HG03045 (cell line): ENCODE results near the gene DPEP1.
"Not testable (repeated sequence)": the region's sequence is repeated elsewhere in the genome, so short reads cannot be mapped to it uniquely, and the experiment has no call there.

Experiments used
- ATAC-seq: cut with Tn5 transposase; IDR thresholded peaks from one replicate; pipeline ENCODE4 v1.9.1; 2021; ENCODE audit warnings: mild to moderate bottlenecking, moderate library complexity; ENCODE audit not compliant: unreplicated experiment

The DPEP1 gene

DNA sequence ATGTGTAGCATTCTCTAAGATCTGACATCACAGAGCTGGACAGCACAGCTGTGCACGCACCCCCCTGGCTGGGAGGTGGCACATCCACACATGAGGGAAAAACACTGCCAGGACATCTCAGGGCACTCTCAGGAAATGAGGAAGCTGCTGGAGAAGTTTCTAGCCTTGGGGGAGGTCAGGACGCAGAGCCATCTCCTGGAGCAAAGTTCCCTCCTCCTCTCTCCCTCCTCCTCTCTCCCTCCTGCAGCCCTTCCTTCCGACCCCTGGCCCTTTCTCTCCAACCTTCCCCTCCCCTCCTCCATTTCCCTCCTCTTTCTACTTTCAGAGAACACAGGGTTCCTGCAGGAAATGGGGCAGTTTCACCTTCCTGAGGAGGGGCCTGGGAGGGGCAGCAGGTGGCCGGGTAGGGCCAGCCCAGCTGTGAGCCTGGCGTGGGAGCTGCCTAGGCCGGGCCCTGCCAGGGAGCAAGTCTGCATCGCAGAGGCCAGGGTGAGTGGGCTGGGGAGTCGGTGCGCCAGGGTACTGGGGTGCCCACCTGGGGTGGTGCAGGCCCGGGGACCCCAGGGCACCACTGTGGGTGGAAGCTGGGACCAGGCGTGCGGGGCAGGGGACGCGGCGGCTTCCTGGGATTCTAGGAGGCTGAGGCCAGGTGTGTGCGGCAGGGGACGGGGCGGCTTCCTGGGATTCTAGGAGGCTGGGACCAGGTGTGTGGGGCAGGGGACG is at the start of gene DPEP1:
Gene DPEP1, plus strand, starts transcription at position 412 of the 723 bp plus-strand sequence. CDS start 16,769 bp downstream, outside the sequence.
- no peak for ATAC-seq

DNA sequence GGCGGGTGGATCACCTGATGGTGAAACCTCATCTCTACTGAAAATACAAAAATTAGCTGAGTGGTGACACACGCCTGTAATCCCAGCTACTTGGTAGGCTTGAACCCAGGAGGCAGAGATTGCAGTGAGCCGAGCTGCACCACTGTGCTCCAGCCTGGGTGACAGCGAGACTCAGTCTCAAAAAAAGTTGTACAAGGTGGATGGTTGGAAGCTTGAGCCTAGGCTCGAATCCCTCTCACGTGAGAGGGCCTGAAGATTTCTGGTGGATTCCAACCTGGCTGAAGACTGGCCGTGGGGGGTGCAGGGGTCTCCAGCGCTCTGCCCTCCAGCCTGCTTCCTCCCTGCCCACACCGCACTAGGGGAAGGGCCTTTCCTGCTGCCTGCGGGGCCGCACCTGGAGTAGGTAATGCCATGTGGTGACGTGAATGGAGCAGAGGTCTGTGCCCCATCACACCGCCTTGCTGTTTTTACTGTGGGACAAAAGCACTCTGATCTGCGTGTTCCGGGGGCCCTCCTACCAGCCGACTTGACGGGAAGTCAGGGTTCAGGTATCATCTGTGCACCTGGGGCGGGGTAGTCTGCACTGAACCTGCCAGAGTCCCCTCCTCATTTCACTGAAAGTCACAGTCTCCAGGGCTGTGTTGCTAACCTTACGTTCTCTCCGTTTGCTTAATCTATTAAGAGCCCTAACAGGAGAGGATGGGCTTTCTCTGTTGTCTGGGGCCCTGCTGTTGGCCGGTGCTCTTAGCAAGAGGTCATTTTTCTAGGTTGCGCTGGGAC is 48.8 kb upstream of the DPEP1 start:
- ATAC-seq = no peak

DNA sequence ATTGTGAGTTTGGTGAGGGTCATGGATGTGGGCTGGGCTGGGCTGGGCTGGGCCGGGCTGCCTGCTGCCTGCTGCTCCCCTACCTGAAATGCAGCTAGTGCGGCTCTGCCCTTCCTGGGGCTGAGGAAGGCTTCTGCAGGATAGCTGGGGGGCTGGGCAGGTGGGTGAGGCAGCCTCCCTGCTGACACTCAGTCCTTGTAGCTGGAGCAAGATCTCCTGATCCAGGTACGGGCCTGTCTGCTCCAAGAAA is 48.3 kb upstream of the DPEP1 start:
- no peak for ATAC-seq

DNA sequence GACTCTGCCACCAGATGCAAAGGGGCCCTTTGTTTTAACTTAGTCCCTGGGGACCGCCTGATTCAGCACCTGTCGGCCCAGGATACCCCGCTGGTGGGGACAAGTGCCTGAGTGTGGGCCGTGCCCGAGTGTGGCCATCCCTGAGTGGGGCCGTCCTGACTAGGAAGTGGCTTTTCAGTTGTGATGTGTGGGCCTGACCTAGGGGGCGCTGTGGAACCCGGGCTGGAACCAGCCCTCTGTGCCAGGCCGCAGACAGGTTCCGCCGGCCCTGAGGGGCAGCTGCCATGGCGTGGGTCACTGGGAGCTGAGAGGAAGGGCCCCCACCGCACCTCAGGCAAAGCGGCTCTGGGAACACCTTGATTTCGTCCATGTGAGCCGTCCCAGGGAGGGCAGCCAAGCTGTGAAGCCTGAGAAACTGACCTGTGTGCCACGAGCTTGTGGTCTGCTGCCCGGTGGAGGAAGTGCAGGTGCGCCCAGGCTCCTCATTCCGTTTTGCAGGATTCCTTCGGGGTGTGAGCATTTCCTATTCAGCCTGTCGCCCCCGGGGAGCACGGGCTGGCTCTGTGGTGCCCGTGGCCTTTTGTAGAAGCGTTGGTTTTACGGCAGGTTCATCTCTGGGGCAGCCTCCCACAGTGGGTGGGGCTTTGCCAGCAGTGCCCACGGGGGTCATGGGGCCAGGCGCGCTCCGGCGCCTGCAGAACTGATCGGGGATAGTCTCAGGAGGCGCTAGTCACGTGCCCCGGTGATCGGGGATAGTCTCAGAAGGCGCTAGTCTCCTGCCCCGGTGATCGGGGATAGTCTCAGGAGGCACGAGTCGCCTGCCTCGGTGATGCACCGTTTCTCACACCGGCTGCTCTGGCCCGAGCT is 47.7 kb upstream of the DPEP1 start:
- no peak for ATAC-seq

DNA sequence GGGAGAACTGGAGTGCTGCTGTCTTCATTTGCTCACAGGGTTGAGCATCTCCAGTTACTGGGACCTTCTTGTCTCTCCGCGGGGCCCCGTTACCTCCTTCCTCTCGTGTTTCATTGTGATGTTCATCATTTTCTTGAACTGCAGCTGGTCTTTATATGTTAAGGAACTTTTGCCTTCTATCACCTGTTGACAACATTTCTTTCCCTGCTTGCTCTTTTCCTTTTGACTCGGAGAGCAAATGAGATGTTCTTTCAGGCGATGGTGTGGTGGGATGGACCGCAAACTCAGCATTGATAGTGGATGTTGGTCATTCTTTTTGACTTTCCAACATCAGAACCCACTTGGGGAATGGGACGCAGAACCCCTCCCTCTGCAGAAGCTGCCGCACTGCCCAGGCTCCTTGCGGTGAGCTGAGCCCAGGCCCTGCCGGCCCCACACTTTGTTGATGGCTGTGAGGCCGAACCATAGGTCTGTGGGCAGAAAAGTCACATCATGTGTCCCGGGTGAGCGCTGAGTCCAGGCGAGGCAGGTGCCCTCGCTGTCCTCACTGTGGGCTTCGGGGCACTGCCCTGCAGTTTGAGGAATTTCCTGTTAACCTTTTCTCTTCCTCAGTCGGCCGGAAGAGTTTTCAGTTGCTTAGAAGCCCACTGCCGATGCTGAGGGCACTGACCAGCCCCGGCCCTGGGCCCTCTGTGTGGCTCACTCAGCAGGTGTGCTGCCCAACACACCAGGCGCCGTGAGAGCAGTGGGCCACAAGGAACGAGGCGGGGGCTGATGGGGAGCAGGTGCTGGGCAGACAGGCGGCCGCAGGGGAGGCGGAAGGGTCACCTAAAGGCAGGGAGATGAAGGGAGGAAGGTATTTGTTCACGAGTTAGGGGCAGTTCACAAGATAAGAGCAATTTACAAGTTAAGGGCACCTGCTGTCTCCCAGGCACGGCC is 45.5 kb upstream of the DPEP1 start:
- no peak for ATAC-seq

DNA sequence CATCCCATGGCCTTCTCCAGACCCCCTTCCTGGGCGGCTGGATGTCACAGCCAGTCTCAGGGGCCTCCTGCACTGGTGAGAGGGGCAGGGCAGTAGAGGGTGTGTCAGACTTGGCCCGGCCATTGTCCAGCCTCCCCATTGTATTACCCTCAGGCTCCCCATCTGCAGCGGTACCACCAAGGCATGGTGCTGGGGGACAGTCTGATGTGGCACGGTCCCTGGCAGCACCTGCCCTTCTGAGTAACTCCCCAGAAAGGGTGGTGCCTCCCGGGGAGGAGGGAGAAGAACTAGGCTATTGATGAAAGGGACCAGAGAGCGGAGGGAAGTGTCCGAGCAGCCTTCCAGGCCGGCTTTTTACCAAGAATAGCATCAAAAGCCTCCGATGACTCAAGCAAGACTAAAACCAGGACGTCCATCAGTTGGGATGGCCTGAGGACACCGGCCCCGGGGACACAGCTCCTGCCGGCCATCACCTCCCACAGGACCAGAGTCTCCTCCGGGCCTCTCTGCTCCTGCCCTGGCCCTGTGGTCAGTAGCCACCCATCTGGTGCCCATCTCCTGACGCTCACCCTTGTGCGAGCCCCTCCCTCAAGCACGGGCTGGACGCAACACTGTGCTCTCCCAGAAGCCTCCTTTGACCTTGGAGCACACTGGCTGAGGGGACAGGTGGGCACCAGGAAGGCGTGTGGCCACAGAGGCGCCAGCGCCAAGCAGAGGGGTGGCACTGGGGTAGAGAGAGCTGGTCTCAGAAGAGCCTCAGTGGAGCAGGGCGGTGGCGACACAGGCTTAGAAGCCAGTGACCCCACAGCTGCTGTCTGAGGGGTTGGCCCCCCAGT is 43.7 kb upstream of the DPEP1 start:
- no peak for ATAC-seq

DNA sequence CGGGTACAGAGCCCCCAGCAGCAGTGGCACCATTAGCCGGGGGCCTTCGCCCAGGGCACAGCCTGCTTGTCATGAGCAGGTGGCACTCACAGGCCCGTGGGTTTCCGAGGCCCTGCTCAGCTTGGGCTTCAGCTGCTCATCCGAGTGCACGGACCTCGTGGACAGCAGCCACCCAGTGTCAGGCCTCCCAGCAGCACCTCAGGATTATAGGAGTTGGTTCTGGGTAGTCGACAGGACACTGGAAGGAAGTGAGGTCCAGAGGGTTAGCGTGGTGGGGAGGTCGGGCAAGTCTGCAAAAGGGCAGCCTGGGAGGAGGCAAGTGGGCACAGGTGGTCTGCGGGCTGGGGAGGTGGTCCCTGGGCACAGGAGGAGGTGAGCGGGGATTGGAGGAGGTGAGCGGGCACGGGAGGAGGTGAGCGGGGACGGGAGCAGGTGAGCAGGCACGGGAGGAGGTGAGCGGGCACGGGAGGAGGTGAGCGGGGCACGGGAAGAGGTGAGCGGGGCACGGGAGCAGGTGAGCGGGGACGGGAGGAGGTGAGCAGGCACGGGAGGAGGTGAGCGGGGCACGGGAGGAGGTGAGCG is 43.0 kb upstream of the DPEP1 start:
- no peak for ATAC-seq

DNA sequence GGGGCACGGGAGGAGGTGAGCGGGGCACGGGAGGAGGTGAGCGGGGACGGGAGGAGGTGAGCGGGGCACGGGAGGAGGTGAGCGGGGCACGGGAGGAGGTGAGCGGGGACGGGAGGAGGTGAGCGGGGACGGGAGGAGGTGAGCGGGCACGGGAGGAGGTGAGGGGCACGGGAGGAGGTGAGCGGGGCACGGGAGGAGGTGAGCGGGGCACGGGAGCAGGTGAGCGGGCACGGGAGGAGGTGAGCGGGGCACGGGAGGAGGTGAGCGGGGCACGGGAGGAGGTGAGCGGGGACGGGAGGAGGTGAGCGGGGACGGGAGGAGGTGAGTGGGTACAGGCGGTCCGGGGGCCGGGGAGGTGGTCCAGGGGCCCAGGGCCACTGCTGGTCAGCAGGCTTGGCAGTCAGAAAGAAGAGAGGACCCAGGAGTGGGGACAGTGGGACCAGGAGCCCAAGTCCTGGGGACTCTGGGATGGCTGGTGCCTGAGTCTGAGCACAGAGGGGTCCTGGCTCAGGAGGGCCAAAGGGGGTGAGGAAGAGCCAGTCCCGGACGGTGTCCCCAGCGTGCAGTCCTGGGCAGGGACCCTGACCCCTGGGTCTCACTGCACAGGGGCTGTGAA is 42.4 kb upstream of the DPEP1 start:
- not testable (repeated sequence) for ATAC-seq

DNA sequence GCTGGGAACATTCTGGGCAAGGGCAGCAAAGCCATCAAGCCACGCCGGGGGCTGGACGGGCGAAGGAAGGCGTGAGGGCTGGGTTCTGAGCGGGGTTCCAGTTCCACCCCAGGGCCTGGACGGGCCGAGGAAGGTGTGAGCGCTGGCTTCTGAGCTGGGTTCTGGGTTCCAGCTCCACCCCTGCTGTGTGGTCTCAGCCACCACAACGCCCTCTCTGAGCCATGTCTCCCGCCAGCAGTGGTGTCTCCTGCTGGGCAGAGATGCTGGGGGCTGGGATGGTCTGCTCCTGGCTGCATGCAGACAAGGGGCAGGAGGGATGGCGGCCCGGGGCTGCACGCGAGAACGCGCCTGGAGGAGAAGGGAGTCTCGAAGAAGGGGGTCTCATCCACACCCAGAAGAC is 41.8 kb upstream of the DPEP1 start:
- ATAC-seq = no peak

DNA sequence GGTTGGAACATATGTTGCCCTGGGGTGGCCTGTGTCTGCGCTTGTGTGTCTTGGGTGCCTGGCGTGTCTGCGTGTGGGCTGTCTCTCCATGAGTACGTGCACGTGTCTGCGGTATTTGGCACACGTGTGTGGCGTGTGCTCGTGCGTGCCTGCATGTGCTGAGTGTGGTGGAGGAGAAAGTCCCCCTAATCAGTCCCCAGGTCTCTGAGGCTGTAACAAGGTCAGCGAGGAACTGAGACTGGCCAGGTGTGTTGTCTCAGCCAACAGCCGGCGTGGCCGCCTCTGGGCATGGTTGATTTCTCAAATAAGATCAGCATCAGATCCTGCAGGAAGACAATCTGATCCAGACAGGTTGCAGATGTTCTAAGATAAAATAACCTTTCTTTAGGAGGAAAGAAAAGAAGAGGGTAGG is 41.4 kb upstream of the DPEP1 start:
- no peak for ATAC-seq

DNA sequence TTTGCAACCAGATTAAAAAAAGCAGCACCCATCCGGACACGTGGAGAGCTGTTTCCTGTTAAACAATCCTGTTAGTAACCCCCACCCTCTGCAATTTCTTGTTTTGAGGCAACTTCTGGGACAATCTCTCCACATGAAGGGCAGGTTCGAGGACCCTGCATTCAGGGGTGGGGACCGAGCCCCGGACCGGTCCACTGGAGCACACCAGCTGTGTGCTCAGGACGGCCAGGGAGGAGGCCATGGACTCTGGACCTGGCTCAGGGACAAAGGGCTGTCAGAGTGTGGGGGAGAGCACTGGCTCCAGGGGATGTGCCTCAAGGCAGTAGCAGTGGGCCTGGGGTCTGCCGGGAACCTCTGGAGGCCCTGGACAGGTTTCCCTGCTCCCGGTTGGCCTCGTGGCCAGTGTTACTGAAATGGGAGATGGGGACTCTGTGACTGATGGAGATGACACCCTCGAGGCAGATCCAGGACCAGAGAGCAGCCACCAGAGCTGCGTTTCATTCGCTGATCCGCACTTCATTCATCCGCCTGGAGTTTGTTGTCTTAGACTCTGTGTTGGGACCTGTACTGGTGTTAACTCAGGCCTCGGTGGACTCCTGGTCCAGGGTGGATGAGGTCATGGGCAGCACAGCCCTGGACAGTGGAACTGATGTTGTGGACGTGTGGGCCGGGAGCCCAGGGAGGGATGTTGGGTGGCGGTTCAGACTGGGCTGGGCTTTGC is 40.8 kb upstream of the DPEP1 start:
- ATAC-seq = no peak

DNA sequence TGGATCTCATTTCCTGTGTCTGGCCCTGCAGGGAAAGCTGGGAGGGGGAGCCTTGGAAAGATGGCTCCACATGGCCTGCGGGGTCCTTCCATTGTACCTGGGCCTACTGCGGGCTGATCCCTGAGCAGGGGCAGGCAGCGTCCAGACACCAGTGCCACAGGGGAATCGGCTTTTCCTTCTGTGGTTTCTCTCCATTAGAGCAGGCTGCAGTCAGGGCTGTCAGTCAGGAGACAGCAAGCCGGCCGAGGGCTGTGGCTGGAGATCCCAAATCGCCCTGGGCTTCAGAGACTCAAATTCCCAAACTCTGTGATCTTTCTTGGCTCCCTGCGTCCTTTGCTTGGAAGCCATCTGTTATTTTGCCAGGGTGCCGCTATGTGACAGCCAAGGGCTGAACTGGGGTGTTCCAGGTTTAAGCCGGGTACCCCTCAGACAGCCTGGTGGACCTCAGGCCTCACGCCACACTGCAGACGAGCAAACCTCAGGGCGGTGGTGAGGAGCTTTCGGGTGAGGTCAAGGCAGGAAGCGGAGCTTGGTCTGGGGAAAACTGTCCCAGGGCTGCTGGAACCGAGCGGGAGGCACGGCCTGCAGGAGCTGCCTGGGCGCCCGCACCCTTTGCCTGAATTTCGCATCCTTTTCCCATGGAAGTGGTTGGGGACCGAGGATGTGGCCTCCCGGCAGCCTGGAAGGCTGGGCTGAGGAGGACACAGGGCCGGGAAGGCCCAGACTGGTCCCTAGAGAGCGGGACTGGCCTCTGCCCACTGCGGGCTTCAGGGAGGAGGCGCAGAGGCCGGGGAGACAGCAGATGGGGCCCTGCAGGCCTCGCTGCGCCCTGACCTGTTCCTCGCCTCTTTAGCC is 39.4 kb upstream of the DPEP1 start:
- ATAC-seq = no peak

DNA sequence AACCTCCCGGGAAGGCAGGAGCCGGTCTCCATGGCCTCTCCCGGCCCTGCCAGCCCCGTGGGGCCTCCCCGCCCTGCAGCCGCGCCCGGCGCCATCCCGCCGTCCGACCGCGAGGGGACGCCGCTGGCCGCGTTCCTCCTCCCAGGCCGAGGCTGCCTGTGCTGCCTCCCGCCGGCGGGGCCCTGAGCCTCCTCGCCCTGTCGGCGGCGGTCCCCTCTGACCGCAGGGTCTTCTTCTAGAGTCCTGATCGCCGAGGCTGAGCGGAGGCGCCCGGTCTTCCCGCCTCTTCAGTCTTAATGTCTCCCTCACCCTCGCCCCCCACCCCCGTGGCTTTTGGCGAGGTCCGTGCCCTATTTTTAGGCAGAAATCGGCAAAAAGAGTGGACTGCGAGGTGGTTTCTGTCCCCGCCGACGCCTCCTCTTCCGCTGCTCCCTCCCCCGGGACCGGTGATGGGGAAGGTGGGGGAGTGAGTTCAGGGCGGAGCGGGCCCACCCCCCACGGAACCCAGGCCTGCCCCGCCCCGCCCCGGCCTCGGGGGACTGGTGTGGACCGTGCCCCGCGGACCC is 38.7 kb upstream of the DPEP1 start:
- ATAC-seq = no peak

DNA sequence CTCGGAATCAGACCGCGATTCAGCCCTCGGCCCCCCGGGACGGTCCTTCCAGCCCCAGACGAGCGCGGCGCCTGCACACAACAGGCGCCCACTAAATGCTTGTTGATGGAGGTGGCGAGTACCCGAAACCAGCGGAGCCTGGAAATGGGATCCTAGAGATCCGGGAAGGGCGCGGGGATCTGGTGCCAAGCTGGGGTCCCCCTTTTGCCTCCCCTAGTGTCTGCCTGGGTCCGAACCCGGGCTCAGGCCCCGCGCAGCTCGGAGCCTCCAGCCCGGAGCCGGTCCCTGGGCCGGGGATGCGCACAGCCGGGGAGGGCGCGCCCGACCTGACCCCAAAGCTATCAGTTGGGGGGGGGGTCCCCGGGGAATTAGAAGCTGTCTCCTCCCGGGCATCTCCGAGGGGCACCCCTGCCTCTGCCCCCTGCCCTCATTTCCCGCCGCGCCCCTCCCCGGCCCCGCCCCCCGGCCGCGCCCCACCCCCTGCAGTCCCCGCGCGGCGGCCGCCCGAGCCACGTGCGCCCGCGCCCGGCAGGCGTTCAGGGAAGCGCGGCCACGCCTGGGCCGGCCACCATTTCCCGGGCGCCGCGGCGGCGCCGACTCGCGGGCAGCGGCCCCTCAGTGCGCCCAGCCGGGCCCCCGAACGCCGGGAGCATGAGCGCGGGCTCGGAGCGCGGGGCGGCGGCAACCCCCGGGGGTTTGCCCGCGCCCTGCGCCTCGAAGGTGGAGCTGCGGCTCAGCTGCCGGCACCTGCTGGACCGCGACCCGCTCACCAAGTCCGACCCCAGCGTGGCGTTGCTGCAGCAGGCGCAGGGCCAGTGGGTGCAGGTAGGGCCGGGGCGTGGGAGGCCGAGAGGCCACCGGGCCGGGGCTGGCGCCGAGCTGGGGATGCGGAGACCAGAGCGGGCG is 37.9 kb upstream of the DPEP1 start, which contains the start of gene CPNE7:
Gene CPNE7, plus strand, starts transcription at position 512 of the 906 bp plus-strand sequence. Its CDS starts 140 bp downstream, at position 652.
- ATAC-seq = no peak

DNA sequence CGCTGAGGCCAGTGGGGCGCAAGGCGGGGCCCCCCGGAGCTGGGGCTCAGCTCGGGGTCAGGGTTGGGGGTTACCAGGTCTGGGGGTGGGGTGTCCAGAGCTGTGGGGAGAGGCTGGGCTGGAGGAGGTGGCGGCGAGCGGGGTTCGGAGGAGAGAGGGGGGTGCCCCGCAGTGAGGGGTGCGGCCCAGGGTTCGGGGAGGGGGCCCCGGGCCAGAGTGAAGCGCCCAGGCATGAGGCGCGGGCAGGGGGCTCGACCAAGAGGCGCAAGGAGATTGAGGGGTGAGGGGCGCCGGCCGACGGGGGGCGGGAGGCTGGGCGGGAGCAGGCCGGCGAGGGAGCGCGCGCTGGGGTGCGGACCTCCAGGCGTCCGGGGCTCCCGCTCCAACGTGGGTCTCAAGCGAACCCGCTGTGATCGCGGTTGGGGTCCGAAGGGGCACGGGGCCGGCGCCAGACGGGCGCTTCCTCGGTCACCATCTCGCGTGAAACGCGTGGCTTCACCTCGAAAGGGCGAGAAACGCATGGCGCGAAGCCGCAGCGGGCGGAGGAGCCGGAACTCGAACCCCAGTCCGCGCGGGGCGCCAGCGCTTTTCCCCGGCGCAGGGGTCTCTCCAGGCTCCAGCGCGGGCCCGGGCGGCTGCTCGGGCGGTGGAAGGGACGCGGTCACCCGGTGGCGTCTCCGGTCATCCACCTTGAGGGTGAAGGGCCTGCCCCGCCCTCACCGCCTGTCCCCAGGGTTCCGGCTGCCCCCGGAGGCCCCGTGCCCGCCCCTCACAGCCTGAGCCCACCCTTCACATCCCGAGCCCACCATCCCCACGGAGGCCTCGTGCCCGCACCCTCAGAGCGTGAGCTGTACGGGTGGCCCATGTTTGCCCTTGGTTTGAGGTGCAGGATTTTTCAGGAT is 37.0 kb upstream of the DPEP1 start:
- no peak for ATAC-seq
